NOMO-1 (cell line): ENCODE measurements around the gene ARHGAP15.

Experiments
- DNase-seq, 2 experiments: peaks; one replicate each; lab custom pipeline; 2025; ENCODE audit not compliant: unreplicated experiment in 2 of 2; lab: John Stamatoyannopoulos, UW

ARHGAP15 gene

GRCh38 chr2:143652692-143653091 lies 523.5 kb downstream of the ARHGAP15 start:
- no peak for DNase-seq

DNA sequence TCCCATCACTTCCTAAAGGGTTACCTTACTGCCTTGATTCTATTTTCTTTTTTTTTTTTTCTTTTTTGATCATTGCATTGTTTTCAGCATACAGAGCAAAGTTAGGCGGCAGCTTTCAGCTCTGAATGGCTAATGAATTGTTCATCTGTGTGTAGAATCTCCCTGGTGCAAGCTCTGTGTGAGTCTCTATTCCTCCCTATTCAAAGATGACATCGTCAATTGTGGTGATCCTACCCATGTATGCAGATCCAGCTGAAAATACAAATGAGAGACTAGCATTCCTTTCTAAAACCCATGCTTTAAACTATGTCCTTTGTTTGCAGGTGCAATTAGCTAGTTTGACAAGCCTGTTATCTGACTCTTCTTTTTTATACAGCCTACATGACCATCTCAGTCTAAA lies 539.0 kb downstream of the ARHGAP15 start:
- DNase-seq: no peak

- DNase-seq: peak in 1 of 2 experiments; percentile 36
These were observed 544.8 kb downstream of the ARHGAP15 start for GRCh38 chr2:143674051-143674450.

DNA sequence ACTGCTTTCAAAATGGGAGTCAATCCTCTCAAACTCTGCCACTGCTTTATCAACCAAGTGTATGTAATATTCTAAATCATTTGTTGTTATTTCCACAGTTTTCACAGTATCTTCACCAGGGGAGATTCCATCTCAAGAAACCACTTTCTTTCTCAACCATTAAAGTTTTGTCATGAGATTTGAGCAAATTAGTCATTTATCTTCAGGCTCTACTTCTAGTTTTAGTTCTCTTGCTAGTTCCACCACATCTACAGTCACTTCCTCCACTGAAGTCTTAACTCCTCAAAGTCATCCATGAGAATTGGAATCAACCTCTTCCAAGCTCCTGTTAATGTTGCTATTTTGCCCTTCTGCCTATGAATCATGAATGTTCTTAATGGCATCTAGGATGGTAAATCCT lies 545.8 kb downstream of the ARHGAP15 start:
- no peak for DNase-seq

DNA sequence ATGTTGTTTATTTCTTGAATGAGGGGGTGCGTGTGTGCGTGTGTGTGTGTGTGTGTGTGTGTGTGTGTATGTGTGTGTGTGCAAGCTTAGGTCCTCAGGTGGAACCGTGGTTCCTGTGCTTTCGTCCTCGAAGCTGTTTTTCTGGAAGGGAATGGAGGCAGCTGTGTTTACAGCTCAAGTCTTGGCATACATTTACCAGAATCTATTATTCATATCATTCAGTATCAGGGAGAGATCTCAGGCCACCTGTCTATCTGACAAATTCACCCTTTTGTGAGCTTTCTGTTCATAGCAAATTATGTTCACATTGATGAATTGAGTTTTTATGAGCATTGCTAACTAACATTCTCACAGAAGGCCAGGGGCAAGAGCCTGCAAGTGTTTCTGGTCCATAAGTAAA lies 550.4 kb downstream of the ARHGAP15 start:
- DNase-seq: no peak

DNA sequence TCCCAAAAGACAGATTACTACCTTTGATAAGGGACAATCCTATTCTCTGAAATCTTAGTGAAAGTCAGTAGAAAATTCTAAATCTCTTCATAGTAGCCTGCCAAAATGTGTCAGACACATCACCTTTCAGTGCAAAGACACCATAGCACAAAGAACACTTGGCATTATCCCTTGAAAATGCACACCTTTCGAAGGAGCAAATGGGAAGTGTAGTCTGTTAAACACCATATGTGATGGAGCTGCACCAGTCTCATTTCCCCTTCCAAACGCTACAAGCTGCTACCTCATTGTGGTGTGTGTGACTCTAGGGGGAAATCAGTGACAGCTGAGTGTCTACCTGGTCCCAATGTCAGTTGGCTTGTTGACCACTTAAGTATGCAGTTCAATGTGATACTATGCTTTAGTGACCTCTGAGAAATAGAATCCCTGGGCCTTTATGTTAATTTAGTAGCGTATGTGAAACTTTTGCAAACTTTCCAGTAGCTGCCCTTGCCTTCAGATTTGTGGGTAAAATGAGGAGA lies 551.7 kb downstream of the ARHGAP15 start:
- DNase-seq: no peak

GRCh38 chr2:143682436-143683055 lies 553.3 kb downstream of the ARHGAP15 start:
- peak; percentile 77 to 86 for DNase-seq

DNA sequence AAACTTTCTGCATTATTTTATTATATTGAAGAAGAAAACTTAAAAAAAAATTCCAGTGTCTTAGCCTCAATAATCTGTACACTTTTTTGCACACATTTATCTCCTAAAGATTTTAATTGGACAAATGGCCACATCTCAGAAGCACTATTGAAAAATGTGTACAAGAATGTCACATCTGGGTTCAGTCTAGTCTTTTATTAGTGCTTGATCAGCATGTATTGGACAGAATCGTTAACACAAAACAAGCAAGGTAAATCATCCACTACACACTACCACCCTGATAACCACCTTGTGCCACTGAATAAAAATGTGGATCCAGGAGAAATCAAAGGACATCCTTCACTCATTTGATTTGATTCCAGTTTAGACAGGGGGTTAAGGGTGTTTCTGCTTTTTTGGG lies 554.8 kb downstream of the ARHGAP15 start:
- DNase-seq: no peak

GRCh38 chr2:143684551-143685320 lies 555.5 kb downstream of the ARHGAP15 start:
- no peak for DNase-seq

DNA sequence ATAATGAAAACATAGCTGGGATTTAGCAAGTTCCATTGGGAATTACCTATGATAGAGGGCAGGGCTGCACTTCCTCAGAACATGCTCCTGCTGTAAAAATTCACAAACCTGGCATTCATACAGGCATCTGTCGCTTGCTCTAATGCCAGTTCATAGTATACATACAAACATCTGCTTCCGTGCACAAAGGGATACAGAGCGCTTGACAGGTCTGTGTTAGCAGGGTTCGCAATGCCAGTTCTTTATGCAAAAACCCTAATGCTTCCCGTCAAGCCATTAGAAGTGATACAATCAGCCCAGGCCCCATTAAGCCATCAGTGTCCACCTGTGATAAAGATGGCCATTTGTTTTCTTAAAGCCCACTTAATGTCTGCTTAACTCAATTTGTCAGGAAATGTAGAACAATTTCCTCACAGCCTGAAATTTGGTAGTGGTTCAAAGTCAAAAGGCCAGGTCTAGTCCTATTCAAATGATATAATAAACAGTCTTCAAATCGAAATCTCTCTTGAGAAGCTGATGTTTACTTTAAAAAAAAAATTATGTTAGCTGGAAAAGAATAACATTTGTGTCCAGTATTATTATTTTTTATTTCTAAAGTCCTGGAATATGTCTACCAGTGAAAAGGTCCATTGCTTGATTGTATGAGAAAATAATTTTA lies 556.3 kb downstream of the ARHGAP15 start:
- no peak for DNase-seq

DNA sequence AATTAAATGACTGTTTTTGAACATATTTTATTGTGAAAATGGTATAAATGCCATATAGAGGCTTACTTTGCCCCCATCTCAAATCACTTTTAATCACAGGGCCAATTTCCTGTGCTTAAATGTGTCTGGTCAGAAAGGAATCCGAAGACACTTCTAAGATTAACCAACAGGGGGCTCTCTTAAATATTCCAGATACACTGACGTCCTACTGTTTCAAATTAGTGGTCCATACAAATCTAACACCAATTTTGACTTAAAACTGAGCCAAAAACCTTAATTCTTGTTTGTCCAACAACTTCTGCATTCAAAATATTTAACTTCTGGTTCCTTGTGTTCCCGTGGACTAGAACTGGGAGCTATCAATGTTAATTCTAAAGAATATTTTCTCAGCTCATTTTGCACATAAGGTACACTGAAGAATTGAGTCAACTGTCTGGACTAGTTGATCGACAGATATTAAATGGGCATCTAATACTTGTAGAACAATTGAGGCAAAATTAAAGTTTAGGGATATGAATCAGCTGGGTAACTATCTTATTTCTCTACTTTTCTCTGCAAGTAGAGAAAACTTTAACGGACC lies 557.5 kb downstream of the ARHGAP15 start:
- DNase-seq: peak in 1 of 2 experiments; percentile 8

- no peak for DNase-seq
These were observed 559.0 kb downstream of the ARHGAP15 start for GRCh38 chr2:143688248-143688647.

DNA sequence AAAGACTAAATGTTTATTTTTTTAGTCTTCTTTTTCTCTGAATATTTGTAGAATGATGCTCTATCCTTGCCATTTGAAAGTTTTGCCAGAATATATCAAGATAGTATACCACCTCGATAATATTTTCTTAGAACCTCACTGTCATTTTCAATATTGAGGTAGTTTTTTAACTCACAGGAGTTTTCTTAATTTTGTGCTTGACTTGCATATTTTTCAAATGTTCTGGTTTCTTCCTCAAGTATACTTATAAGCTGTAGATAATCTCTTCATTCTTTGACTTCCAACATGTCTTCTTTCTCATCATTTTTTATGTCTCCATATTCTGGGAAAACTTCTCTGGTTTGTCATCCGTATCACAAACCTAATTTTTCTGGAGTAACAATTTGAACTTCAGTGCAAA lies 559.6 kb downstream of the ARHGAP15 start:
- DNase-seq: no peak

GRCh38 chr2:143689541-143689940 lies 560.3 kb downstream of the ARHGAP15 start:
- DNase-seq: no peak

GRCh38 chr2:143690235-143690634 lies 561.0 kb downstream of the ARHGAP15 start:
- no peak for DNase-seq

GRCh38 chr2:143691121-143691520 lies 561.9 kb downstream of the ARHGAP15 start:
- DNase-seq: no peak

DNA sequence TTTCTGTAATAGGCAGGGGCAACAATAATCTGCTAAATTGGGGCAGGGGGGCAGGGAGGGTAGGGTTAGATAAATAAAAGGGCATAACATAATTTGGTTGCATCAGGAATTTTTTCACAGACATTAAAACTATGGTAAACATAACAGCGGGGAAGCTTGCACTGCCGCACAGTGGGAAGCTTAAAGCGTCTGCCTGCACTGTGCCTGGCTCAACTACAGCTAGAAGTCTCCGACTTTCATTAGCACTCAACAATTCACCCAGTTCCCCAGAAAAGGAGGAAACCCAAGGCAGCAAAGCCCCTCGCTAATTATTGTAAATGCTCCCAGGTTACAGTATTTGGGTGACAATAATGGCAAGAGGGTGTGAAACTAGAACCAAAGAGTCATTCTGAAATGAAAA lies 562.9 kb downstream of the ARHGAP15 start:
- no peak for DNase-seq

DNA sequence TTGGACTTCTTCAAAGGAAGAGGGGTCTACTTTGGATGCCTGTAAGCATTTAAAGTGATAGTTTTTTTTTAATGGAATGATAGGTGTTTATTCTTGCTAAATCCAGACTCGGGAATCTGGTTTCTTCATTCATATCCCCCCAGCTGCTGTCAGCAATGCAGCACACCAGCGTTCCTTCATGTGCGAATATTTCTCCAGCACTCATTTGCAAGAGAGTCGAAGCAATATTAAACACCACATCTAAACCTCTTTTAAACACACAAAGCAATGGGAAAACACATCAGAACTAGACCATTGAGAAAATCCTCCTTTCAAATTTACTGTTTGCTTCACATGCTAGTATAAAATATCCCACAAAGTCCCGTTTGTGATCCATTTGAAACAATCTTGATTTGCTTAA lies 563.7 kb downstream of the ARHGAP15 start:
- no peak for DNase-seq

- DNase-seq: no peak
These were observed 565.1 kb downstream of the ARHGAP15 start for GRCh38 chr2:143694335-143694734.

DNA sequence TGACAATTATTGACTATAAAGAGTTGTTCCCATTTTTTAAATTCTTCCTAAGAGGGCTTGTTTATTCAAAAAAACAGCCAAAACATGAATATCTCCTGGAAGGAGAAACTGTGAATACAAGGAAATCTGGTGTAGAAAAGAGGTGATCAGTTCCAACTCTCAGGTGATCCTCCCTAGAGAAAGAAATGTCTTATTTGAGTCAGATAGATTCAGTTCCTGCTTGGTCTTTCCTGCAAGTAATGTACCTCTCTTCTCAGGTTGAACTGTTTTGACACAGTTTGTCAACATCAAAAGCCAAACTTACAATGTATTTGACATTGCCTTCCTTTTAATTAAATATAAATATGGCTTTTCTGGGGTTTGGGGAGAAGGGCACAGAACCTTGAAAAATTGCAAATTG lies 567.4 kb downstream of the ARHGAP15 start:
- DNase-seq: no peak

DNA sequence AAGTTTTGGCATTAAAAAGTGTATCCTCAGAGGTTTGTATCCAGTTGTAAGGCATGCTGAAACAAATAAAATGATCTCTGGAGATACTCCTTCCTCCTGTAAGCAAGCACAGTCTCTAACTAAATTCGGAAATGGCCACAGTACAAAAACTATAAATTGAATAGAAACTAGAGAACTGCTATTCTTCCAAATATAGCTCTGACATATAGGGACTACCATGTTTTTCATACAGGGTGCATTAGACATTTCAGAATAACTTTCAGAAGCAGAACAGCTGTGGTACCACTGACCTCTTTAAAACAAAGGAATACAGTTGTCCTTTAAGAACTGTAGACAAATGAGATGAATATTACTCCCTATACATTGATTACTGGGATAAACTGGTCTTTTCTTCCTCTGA lies 568.5 kb downstream of the ARHGAP15 start:
- DNase-seq: no peak
